VCaP (cell line): ENCODE results near the gene EFNB1.

Experiments used
- H3K27ac ChIP-seq: fragments of 450-650 bp; 2 replicates; pipeline ENCODE4 v1.5.1; 2017
- CTCF ChIP-seq: fragments of 450-650 bp; conservative IDR thresholded peaks from 2 replicates; pipeline ENCODE4 v1.5.1; 2017; ENCODE audit warnings: mild to moderate bottlenecking, moderate library complexity

EFNB1 gene

GRCh38 chrX:68867458-68868112 is 38.8 kb downstream of the EFNB1 start:
- no peak overlapping the region for H3K27ac ChIP-seq
- TF ChIP-seq CTCF: no peak

GRCh38 chrX:68868316-68868715 is 39.5 kb downstream of the EFNB1 start:
- H3K27ac ChIP-seq: no peak overlapping the region
- TF ChIP-seq CTCF: no peak

- TF ChIP-seq CTCF: no peak
- H3K27ac ChIP-seq: no peak overlapping the region
Measured at GRCh38 chrX:68868902-68869800, 40.3 kb downstream of the EFNB1 start.

- no peak overlapping the region for H3K27ac ChIP-seq
- TF ChIP-seq CTCF: no peak
Measured at GRCh38 chrX:68870357-68870756, 41.5 kb downstream of the EFNB1 start.

- no peak for TF ChIP-seq CTCF
- H3K27ac ChIP-seq: no peak overlapping the region
Measured at GRCh38 chrX:68872171-68872570, 43.4 kb downstream of the EFNB1 start.

GRCh38 chrX:68874076-68874475 is 45.3 kb downstream of the EFNB1 start:
- H3K27ac ChIP-seq: no peak overlapping the region
- no peak for TF ChIP-seq CTCF

GRCh38 chrX:68876731-68877130 is 47.9 kb downstream of the EFNB1 start:
- no peak for TF ChIP-seq CTCF
- no peak overlapping the region for H3K27ac ChIP-seq
